Thyroid gland (tissue), 4 donors: Measurements from ENCODE around the gene ZNF611.

Experiments used
- CTCF ChIP-seq, 6 experiments: fragments of 200-600 bp in 3 of 6; fragments of 450-650 bp in 3 of 6; sonication (generic) in 3 of 6; IDR thresholded peaks; one replicate each; pipeline ENCODE4 v1.5.1; 2016 to 2019; ENCODE audit warnings: antibody characterized with exemption in 6 of 6, mild to moderate bottlenecking in 2 of 6, inconsistent platforms in 1 of 6, moderate library complexity in 1 of 6
- POLR2A ChIP-seq, 2 donors: fragments of 450-650 bp; IDR thresholded peaks; one replicate each; pipeline ENCODE4 v1.6.1; 2017; ENCODE audit warnings: antibody characterized with exemption in 2 of 2, mild to moderate bottlenecking in 2 of 2, moderate library complexity in 1 of 2

DNA sequence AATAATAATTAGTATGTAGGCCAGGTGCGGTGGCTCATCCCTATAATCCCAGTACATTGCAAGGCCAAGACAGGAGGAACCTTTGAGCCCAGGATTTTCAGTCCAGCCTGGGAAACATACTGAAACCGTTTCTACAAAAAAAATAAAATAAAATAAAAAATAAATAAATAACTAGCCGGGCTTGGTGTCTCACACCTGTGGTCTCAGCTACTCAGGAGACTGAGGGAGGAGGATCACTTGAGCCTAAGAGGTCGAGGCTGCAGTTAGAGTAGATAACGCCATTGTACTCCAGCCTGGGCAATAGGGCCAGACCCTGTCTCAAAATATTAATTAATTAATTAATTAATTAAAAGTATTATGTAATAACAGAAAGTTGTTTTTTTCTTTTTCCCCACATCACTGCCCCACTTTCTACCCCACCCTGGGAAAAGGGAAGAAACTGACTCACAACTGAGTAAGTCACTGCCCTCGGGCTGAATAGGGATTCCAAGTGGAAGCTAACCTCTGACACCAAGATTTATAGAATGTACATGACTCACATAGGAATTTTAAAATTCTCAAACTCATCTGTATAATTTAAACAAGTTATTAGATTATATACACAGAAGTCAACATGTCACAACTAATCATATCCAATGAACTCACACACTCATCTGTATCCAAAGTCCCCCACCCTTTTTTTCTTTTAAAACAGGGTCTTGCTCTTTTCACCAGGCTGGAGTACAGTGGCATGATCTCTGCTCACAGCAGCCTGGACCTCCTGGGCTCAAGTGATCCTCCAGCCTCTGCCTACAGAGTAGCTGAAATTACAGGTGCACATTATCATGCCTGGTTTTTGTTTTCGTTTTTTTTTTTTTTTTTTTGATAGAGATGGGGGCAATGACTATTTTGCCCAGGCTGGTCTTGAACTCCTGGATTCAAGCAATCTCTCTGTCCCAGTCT is 12.5 kb downstream of the ZNF611 start:
- TF ChIP-seq POLR2A (IDR thresholded peaks at IDR 0.05) (no peak), CTCF (IDR thresholded peaks at IDR 0.05) (no peak)
